ENCODE data around the gene IPP.
"Not testable (repeated sequence)": the region's sequence is repeated elsewhere in the genome, so short reads cannot be mapped to it uniquely, and the experiment has no call there.

IPP gene

DNA sequence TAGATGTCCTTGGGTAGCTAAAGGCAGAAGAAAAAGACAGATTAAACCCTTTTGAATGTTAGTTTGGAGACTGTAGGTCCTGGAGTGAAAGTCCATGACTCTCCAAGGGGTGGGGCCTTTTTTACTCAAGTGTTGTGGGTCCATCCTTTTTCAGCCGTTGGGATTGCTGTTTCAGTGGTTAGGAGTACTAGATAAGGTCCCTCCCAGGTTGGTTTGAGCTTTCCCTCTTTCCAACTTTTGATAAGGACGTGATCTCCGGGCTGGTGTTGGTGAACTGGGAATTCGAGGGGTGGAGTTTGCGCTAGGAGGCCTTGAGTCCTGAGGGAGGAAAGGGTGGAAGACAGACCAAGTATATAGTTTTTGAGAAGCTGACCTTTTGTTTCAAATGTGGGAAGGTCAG lies 5.2 kb upstream of the IPP start:
- no peak for DNase-seq (ENCODE audit: low spot score)
- TF ChIP-seq, protein P1, sequence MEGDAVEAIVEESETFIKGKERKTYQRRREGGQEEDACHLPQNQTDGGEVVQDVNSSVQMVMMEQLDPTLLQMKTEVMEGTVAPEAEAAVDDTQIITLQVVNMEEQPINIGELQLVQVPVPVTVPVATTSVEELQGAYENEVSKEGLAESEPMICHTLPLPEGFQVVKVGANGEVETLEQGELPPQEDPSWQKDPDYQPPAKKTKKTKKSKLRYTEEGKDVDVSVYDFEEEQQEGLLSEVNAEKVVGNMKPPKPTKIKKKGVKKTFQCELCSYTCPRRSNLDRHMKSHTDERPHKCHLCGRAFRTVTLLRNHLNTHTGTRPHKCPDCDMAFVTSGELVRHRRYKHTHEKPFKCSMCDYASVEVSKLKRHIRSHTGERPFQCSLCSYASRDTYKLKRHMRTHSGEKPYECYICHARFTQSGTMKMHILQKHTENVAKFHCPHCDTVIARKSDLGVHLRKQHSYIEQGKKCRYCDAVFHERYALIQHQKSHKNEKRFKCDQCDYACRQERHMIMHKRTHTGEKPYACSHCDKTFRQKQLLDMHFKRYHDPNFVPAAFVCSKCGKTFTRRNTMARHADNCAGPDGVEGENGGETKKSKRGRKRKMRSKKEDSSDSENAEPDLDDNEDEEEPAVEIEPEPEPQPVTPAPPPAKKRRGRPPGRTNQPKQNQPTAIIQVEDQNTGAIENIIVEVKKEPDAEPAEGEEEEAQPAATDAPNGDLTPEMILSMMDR (IDR thresholded peaks at IDR 0.05; ENCODE audit: extremely low read depth, missing control alignments) = no peak

- TF ChIP-seq, protein P1 (IDR thresholded peaks at IDR 0.05; ENCODE audit: extremely low read depth, missing control alignments) = no peak
- DNase-seq (ENCODE audit: low spot score) = no peak
Measured at GRCh38 chr1:45753248-45754037, 3.0 kb upstream of the IPP start.

DNA sequence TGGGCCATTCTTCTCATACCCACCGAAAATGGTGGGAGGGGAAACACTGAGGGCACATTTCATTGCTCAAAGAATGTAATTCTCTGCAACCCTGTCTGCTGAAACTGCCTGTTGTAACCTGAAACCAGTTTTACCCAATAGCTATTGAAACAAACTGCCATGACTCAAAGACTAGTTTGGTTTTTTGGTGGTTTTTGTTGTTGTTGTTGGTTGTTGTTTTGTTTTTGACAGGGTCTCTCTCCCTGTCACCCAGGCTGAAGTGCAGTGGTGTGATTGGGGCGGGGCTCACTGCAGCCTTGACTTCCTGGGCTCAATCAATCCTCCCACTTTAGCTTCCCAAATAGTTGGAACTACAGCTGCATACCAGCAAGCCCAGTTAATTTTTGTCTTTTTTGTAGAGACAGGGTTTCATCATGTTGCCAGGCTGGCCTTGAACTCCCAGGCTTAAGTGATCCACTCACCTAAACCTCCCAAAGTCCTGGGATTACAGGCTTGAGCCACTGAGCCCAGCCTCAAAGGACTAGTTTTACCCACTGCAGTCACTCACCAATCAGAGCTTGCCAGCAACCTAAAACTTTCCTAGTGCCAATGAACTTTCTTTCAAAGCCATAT lies 2.1 kb upstream of the IPP start:
- TF ChIP-seq, protein P1 (IDR thresholded peaks at IDR 0.05; ENCODE audit: extremely low read depth, missing control alignments) = no peak
- DNase-seq (ENCODE audit: low spot score) = no peak

DNA sequence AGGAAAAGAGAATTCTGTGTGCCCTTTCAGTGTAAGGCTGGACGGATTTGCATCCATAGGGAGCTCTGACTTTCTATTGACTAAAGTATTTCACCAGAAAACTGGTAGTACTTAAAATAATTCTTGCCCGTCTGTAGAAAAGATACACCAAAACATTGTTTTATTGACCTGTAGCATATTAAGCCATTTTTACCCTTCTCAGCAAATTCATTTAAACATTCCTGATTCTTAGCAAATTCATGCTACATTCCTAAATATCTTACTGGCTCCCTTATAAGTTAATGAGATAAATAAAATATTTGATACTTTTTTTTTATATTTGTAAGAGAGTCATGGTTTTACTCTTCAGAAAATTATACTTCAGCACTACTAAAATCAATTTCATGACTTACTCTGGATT lies 1.6 kb upstream of the IPP start:
- no peak for DNase-seq (ENCODE audit: low spot score)
- TF ChIP-seq, protein P1 (IDR thresholded peaks at IDR 0.05; ENCODE audit: extremely low read depth, missing control alignments) = no peak

DNA sequence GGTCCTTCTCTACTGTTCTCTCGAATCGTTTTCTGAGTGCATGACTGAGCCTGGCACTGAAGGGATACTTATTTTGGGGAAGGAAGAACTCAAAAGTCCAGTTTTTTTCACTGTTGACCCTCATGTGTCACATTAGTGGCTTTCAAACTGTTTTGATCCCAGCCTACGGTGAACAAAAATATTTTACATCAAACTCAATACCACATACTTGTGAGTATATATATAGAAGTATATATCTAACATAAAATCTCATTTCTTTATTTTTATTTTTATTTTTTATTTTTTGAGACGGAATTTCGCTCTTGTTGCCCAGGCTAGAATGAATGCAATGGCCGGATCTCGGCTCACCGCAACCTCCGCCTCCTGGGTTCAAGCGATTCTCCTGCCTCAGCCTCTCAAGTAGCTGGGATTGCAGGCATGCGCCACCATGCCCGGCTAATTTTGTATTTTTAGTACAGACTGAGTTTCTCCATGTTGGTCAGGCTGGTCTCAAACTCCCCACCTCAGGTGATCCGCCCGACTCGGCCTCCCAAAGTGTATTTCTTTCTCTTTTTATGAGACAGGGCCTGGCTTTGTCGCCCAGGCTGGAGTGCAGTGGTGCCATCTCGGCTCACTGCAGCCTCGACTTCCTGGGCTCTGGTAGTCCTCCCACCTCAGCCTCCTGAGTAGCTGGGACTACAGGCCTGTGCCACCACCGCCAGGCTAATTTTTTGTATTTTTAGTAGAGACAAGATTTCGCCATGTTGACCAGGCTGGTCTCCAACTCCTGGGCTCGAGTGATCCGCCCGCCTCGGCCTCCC lies 786 bp upstream of the IPP start:
- not testable (repeated sequence) for DNase-seq (ENCODE audit: low spot score)

DNA sequence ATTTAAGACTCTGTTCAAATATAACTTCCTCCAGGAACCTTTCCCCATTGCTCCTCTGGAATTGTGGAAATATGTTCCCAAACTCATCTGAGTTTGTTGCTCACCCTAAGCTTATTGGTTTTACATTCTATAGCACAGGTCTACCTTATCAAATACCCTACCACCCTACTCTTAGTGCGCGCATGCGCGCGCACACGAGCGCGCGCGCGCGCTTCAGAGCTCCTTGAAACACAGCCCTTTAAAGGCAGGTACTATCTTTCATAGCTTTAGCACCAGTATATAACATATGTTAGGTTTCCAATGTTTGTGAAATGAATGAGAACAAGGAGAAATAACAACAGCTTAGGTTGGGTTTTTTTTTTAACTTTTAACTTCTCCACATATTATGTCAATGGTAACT lies 3.5 kb downstream of the IPP start:
- DNase-seq (ENCODE audit: low spot score) = no peak
- TF ChIP-seq, protein P1 (IDR thresholded peaks at IDR 0.05; ENCODE audit: extremely low read depth, missing control alignments) = no peak

DNA sequence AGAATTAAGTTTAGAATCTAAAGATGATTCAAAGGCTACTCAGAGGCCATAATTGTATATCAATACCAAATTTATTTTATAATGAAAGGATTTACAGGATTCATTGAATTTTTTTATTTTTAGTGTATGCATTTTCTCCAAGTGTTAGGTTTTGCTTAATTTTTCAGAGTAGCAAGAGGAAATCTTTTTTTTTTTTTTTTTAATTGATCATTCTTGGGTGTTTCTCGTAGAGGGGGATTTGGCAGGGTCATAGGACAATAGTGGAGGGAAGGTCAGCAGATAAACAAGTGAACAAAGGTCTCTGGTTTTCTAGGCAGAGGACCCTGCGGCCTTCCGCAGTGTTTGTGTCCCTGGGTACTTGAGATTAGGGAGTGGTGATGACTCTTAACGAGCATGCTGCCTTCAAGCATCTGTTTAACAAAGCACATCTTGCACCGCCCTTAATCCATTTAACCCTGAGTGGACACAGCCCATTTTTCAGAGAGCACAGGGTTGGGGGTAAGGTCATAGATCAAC lies 10.8 kb downstream of the IPP start:
- DNase-seq (ENCODE audit: low spot score) = not testable (repeated sequence)

DNA sequence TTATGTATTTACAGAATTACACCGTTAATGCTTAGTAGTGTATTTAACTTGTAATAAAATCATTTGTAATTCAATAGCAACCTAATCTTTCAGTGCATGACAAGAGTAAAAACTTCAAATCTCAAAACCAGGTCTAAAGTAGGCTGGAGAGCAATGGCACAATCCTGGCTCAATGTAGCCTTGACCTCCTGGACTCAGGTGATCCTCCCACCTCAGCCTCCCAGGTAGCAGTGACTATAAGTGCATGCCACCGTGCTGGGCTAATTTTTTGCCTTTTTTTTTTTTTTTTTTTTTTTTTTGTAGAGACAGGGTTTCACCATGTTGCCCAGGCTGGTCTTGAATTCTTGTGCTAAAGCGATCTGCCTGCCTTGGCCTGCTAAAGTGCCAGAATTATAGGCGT lies 11.3 kb downstream of the IPP start:
- DNase-seq (ENCODE audit: low spot score) = no peak
- TF ChIP-seq, protein P1 (IDR thresholded peaks at IDR 0.05; ENCODE audit: extremely low read depth, missing control alignments) = no peak
